ENCODE data around the gene UBE2QL1. TPM values are rescaled to one million over a fixed set of nuclear protein-coding genes. Genes with fewer than 3 reads are reported as not detected.

The UBE2QL1 gene
- total and polyA plus RNA-seq, 5 experiments from 2014 or later = not detected

GRCh38 chr5:6435356-6435755, 13.3 kb upstream of the UBE2QL1 start:
- H3K27me3 Mint-ChIP-seq = peaks cover 13 to 42% (median 22%) of the 10 kb centered on the region in 5 donors
- H3K27ac Mint-ChIP-seq = no peak overlapping the region
- H3K4me1 Mint-ChIP-seq = peaks cover 0 to 2% (median 0%) of the 10 kb centered on the region in 4 donors
- H3K4me3 Mint-ChIP-seq = no peak overlapping the region
- no peaks in the 10 kb centered on the region for H3K36me3 Mint-ChIP-seq
- ATAC-seq (no peak), DNase-seq (no peak)
- peaks cover 0 to 10% (median 4%) of the 10 kb centered on the region in 9 donors for H3K9me3 Mint-ChIP-seq
- POLR2A ChIA-PET = no interaction called here

- POLR2A ChIA-PET = no interaction called here
- Mint-ChIP-seq H3K36me3 (no peaks in the 10 kb centered on the region), H3K4me3 (no peak overlapping the region), H3K27ac (no peak overlapping the region), H3K9me3 (peaks cover 0 to 24% (median 8%) of the 10 kb centered on the region in 9 donors), H3K4me1 (peaks cover 0 to 2% (median 0%) of the 10 kb centered on the region in 4 donors), H3K27me3 (peaks cover 19 to 42% (median 26%) of the 10 kb centered on the region in 5 donors)
- no peak for DNase-seq
- no peak for ATAC-seq
Measured at GRCh38 chr5:6436715-6437331, 11.8 kb upstream of the UBE2QL1 start.

GRCh38 chr5:6439588-6440550, 8.8 kb upstream of the UBE2QL1 start:
- H3K4me3 Mint-ChIP-seq = no peak overlapping the region
- ATAC-seq (no peak), DNase-seq (no peak)
- H3K9me3 Mint-ChIP-seq = peaks cover 0 to 35% (median 8%) of the 10 kb centered on the region in 9 donors
- peaks cover 0 to 5% (median 0%) of the 10 kb centered on the region in 3 donors for H3K36me3 Mint-ChIP-seq
- peaks cover 15 to 38% (median 29%) of the 10 kb centered on the region in 5 donors for H3K27me3 Mint-ChIP-seq
- peaks cover 0 to 2% (median 0%) of the 10 kb centered on the region in 4 donors for H3K4me1 Mint-ChIP-seq
- POLR2A ChIA-PET = no interaction called here
- H3K27ac Mint-ChIP-seq = no peak overlapping the region

- ATAC-seq (no peak), DNase-seq (no peak)
- POLR2A ChIA-PET = no interaction called here
- H3K4me3 Mint-ChIP-seq = no peak overlapping the region
- peaks cover 15 to 27% (median 24%) of the 10 kb centered on the region in 5 donors for H3K27me3 Mint-ChIP-seq
- H3K36me3 Mint-ChIP-seq = peaks cover 0 to 5% (median 0%) of the 10 kb centered on the region in 3 donors
- H3K9me3 Mint-ChIP-seq = peaks cover 0 to 37% (median 8%) of the 10 kb centered on the region in 9 donors
- no peak overlapping the region for H3K27ac Mint-ChIP-seq
- no peaks in the 10 kb centered on the region for H3K4me1 Mint-ChIP-seq
Measured at GRCh38 chr5:6442333-6442732, 6.3 kb upstream of the UBE2QL1 start.

GRCh38 chr5:6443326-6443725, 5.3 kb upstream of the UBE2QL1 start:
- Mint-ChIP-seq H3K27me3 (peaks cover 15 to 23% (median 19%) of the 10 kb centered on the region in 5 donors), H3K27ac (no peak overlapping the region), H3K4me1 (no peaks in the 10 kb centered on the region), H3K9me3 (peaks cover 0 to 37% (median 8%) of the 10 kb centered on the region in 9 donors), H3K36me3 (peaks cover 0 to 5% (median 0%) of the 10 kb centered on the region in 3 donors), H3K4me3 (no peak overlapping the region)
- POLR2A ChIA-PET = no interaction called here
- DNase-seq (no peak), ATAC-seq (no peak)

- ATAC-seq = no peak
- peaks cover 25 to 33% (median 32%) of the 10 kb centered on the region in 5 donors for H3K27me3 Mint-ChIP-seq
- peaks cover 0 to 21% (median 5%) of the 10 kb centered on the region in 9 donors for H3K9me3 Mint-ChIP-seq
- H3K27ac Mint-ChIP-seq = no peak overlapping the region
- POLR2A ChIA-PET = no interaction called here
- no peak for DNase-seq
- H3K4me3 Mint-ChIP-seq = no peak overlapping the region
- H3K36me3 Mint-ChIP-seq = peaks cover 0 to 5% (median 0%) of the 10 kb centered on the region in 3 donors
- H3K4me1 Mint-ChIP-seq = peaks cover 8 to 16% (median 13%) of the 10 kb centered on the region in 4 donors
Measured at GRCh38 chr5:6446042-6446441, 2.6 kb upstream of the UBE2QL1 start.

- H3K4me3 Mint-ChIP-seq = peak overlapping the region in 3 of 10 donors; percentile 19 to 57 (median 54)
- DNase-seq (no peak), ATAC-seq (no peak)
- H3K27ac Mint-ChIP-seq = peak overlapping the region in 2 of 10 donors; percentile 26 to 63
- H3K27me3 Mint-ChIP-seq = peaks cover 26 to 40% (median 33%) of the 10 kb centered on the region in 5 donors
- H3K4me1 Mint-ChIP-seq = peaks cover 8 to 16% (median 13%) of the 10 kb centered on the region in 4 donors
- H3K36me3 Mint-ChIP-seq = peaks cover 0 to 5% (median 0%) of the 10 kb centered on the region in 3 donors
- POLR2A ChIA-PET = no interaction called here
- H3K9me3 Mint-ChIP-seq = peaks cover 0 to 15% (median 0%) of the 10 kb centered on the region in 9 donors
Measured at GRCh38 chr5:6446626-6447309, 1.9 kb upstream of the UBE2QL1 start.

- Mint-ChIP-seq H3K9me3 (peaks cover 0 to 14% (median 0%) of the 10 kb centered on the region in 9 donors), H3K27ac (no peak overlapping the region), H3K36me3 (peaks cover 0 to 4% (median 0%) of the 10 kb centered on the region in 3 donors), H3K4me3 (no peak overlapping the region), H3K4me1 (peaks cover 8 to 16% (median 13%) of the 10 kb centered on the region in 4 donors), H3K27me3 (peaks cover 26 to 44% (median 33%) of the 10 kb centered on the region in 5 donors)
- ATAC-seq (no peak), DNase-seq (no peak)
- POLR2A ChIA-PET = no interaction called here
Measured at GRCh38 chr5:6447384-6448140, 1.1 kb upstream of the UBE2QL1 start.

GRCh38 chr5:6448141-6448491, 543 bp upstream of the UBE2QL1 start:
- Mint-ChIP-seq H3K27ac (no peak overlapping the region), H3K9me3 (peaks cover 0 to 14% (median 0%) of the 10 kb centered on the region in 9 donors), H3K27me3 (peaks cover 27 to 44% (median 38%) of the 10 kb centered on the region in 5 donors), H3K36me3 (no peaks in the 10 kb centered on the region), H3K4me1 (peaks cover 8 to 16% (median 13%) of the 10 kb centered on the region in 4 donors), H3K4me3 (no peak overlapping the region)
- ATAC-seq (no peak), DNase-seq (no peak)
- POLR2A ChIA-PET = no interaction called here

- no peak for DNase-seq
- Mint-ChIP-seq H3K36me3 (no peaks in the 10 kb centered on the region), H3K27me3 (peaks cover 28 to 57% (median 47%) of the 10 kb centered on the region in 5 donors), H3K27ac (peak overlapping the region in 1 of 10 donors; percentile 66), H3K9me3 (peaks cover 0 to 5% (median 0%) of the 10 kb centered on the region in 9 donors), H3K4me1 (peaks cover 8 to 16% (median 13%) of the 10 kb centered on the region in 4 donors), H3K4me3 (peak overlapping the region in 9 of 10 donors; percentile 69 to 88 (median 82))
- no peak for ATAC-seq
- POLR2A ChIA-PET = interaction anchor here (0.6 kb wide), 1 partner anchor 13 kb away, joined by 3 read pairs; no protein-coding TSS in a partner anchor
Measured at GRCh38 chr5:6449465-6450158, 953 bp downstream of the UBE2QL1 start.

- POLR2A ChIA-PET = interaction anchor here (0.6 kb wide), 1 partner anchor 12 kb away, joined by 3 read pairs; no protein-coding TSS in a partner anchor
Measured at GRCh38 chr5:6450319-6450833, 1.7 kb downstream of the UBE2QL1 start.

More at GRCh38 chr5:6450319-6450833, 1.7 kb downstream of the UBE2QL1 start:
- ATAC-seq (no peak), DNase-seq (no peak)
- Mint-ChIP-seq H3K4me3 (peak overlapping the region in 9 of 10 donors; percentile 9 to 88 (median 62)), H3K4me1 (peaks cover 8 to 16% (median 13%) of the 10 kb centered on the region in 4 donors), H3K36me3 (no peaks in the 10 kb centered on the region), H3K27me3 (peaks cover 35 to 64% (median 53%) of the 10 kb centered on the region in 5 donors), H3K27ac (no peak overlapping the region), H3K9me3 (peaks cover 0 to 3% (median 0%) of the 10 kb centered on the region in 9 donors)
